Testis (tissue), 3 donors: ENCODE measurements around the gene EFNB1. TPM values are rescaled to one million over a fixed set of nuclear protein-coding genes. Genes with fewer than 3 reads are reported as not detected.

Source experiments
- DNase-seq: peaks from one replicate; pipeline ENCODE4 v3.0.0-alpha.2; 2019
- H3K27ac ChIP-seq, 2 donors: fragments of 200-600 bp; sonication (generic); one replicate each; pipeline ENCODE4 v1.5.1; 2019
- H3K27me3 ChIP-seq: fragments of 200-600 bp; sonication (generic); one replicate; pipeline ENCODE4 v1.5.1; 2019
- H3K36me3 ChIP-seq: fragments of 200-600 bp; sonication (generic); one replicate; pipeline ENCODE4 v1.5.1; 2017; ENCODE audit warnings: low read depth; ENCODE audit errors: missing control alignments
- H3K4me1 ChIP-seq: fragments of 200-600 bp; sonication (generic); one replicate; pipeline ENCODE4 v1.5.1; 2019
- H3K4me3 ChIP-seq, 2 donors: fragments of 200-600 bp; sonication (generic); one replicate each; pipeline ENCODE4 v1.5.1; 2017 to 2019
- H3K9me3 ChIP-seq: fragments of 200-600 bp; sonication (generic); one replicate; pipeline ENCODE4 v1.5.1; 2017
- CTCF ChIP-seq, 3 experiments: fragments of 450-650 bp in 2 of 3; fragments of 200-600 bp in 1 of 3; sonication (generic) in 1 of 3; IDR thresholded peaks; one replicate each; pipeline ENCODE4 v1.5.1; 2016 to 2019; ENCODE audit warnings: antibody characterized with exemption in 3 of 3, mild to moderate bottlenecking in 2 of 3, moderate library complexity in 1 of 3
- POLR2A ChIP-seq: fragments of 450-650 bp; IDR thresholded peaks from one replicate; pipeline ENCODE4 v1.6.1; 2017; ENCODE audit warnings: antibody characterized with exemption, mild to moderate bottlenecking, moderate library complexity
- WGBS, 2 donors: methylation state at CpG; one replicate each; pipeline ENCODE4 v1.1.5; 2018; 5-methylcytosine and 5-hydroxymethylcytosine counted together
- intact Hi-C: fragments of 100-400 bp; cut with DNase I; formaldehyde crosslinking; loops from one replicate; pipeline ENCODE4 v1.15.1; 2023; ENCODE audit warnings: low total_unique reads
- polyA plus RNA-seq: library from polyadenylated mRNA; stranded (reverse); fragments of 350-450 nt; fragmentation: Illumina TruSeq; extraction: RNeasy Lipid Tissue Mini Kit (QIAGEN cat#74804); gene quantifications from one replicate; pipeline ENCODE4 v1.2.3, GENCODE V29; 2014; ENCODE audit warnings: low read depth, low replicate concordance; ENCODE audit not compliant: insufficient read depth
- total RNA-seq, 2 donors: library from RNA; depleted of rRNA; stranded (reverse); fragments of >200 nt; gene quantifications; one replicate each; pipeline ENCODE4 v1.2.3, GENCODE V29; 2016

EFNB1 gene
- total and polyA plus RNA-seq, 3 donors from 2014 or later, result 14.6 to 29.4 (median 21.1) TPM

GRCh38 chrX:68876731-68877130 is 47.9 kb downstream of the EFNB1 start:
- Histone ChIP-seq H3K9me3 (no peaks in the 10 kb centered on the region), H3K4me1 (no peaks in the 10 kb centered on the region), H3K4me3 (no peak overlapping the region), H3K27ac (no peak overlapping the region), H3K36me3 (no peaks in the 10 kb centered on the region), H3K27me3 (no peaks in the 10 kb centered on the region)
- WGBS, 2 donors, result 90 to 100% methylated on average over 1 to 6 of the region's 6 CpGs
- DNase-seq, result no peak
- no peak for TF ChIP-seq POLR2A
- TF ChIP-seq CTCF (IDR thresholded peaks at IDR 0.05), result no peak
- intact Hi-C loops, result no loop called here

GRCh38 chrX:68877606-68878005 is 48.8 kb downstream of the EFNB1 start:
- Histone ChIP-seq H3K9me3 (no peaks in the 10 kb centered on the region), H3K4me3 (no peak overlapping the region), H3K36me3 (no peaks in the 10 kb centered on the region), H3K27ac (no peak overlapping the region), H3K27me3 (no peaks in the 10 kb centered on the region), H3K4me1 (no peaks in the 10 kb centered on the region)
- DNase-seq, result no peak
- TF ChIP-seq POLR2A, result no peak
- WGBS, 2 donors, result 83 to 92% methylated on average over 1 to 6 of the region's 9 CpGs
- intact Hi-C loops, result no loop called here

- TF ChIP-seq POLR2A (no peak), CTCF (IDR thresholded peaks at IDR 0.05) (no peak)
- Histone ChIP-seq H3K27me3 (no peaks in the 10 kb centered on the region), H3K4me3 (no peak overlapping the region), H3K27ac (no peak overlapping the region), H3K36me3 (no peaks in the 10 kb centered on the region), H3K4me1 (no peaks in the 10 kb centered on the region), H3K9me3 (no peaks in the 10 kb centered on the region)
- no peak for DNase-seq
- 93 to 95% methylated on average over 3 to 10 of the region's 11 CpGs for WGBS, 2 donors
- intact Hi-C loops, result no loop called here
Measured at GRCh38 chrX:68878977-68879645, 50.3 kb downstream of the EFNB1 start.

GRCh38 chrX:68880846-68881552 is 52.2 kb downstream of the EFNB1 start:
- Histone ChIP-seq H3K36me3 (no peaks in the 10 kb centered on the region), H3K4me1 (no peaks in the 10 kb centered on the region), H3K27me3 (no peaks in the 10 kb centered on the region), H3K4me3 (no peak overlapping the region), H3K27ac (no peak overlapping the region), H3K9me3 (no peaks in the 10 kb centered on the region)
- intact Hi-C loops, result no loop called here
- TF ChIP-seq CTCF (IDR thresholded peaks at IDR 0.05) (no peak), POLR2A (no peak)
- DNase-seq, result no peak
- 69 to 74% methylated on average over 6 to 9 of the region's 9 CpGs for WGBS, 2 donors

- 75 to 76% methylated on average over 3 to 5 of the region's 5 CpGs for WGBS, 2 donors
- no peak overlapping the region for H3K4me3 ChIP-seq
- TF ChIP-seq CTCF (IDR thresholded peaks at IDR 0.05), result no peak
- no peak for TF ChIP-seq POLR2A
Measured at GRCh38 chrX:68881911-68882310, 53.1 kb downstream of the EFNB1 start.

More at GRCh38 chrX:68881911-68882310, 53.1 kb downstream of the EFNB1 start:
- Histone ChIP-seq H3K27me3 (no peaks in the 10 kb centered on the region), H3K9me3 (no peaks in the 10 kb centered on the region), H3K4me1 (no peaks in the 10 kb centered on the region), H3K27ac (no peak overlapping the region), H3K36me3 (no peaks in the 10 kb centered on the region)
- intact Hi-C loops, result no loop called here
- no peak for DNase-seq
